GM23338 (cell line): ENCODE results near the gene SPACA7. TPM values are rescaled to one million over a fixed set of nuclear protein-coding genes. Genes with fewer than 3 reads are reported as not detected.

Experiments used
- ATAC-seq: fragments of 200-7000 bp; cut with Tn5 transposase; 3 replicates; pipeline ENCODE4 v1.9.1; 2020
- DNase-seq: peaks from one replicate; pipeline ENCODE4 v3.0.0-alpha.2; 2015; ENCODE audit warnings: low spot score
- H2AFZ ChIP-seq: fragments of 200-600 bp; sonication (generic); 2 replicates; pipeline ENCODE4 v1.8.0; 2016; ENCODE audit warnings: antibody characterized with exemption, mild to moderate bottlenecking, moderate library complexity
- H3F3A ChIP-seq: fragments of 200-600 bp; sonication (generic); replicated peaks from 2 replicates; pipeline ENCODE4 v1.8.0; 2017; ENCODE audit warnings: antibody characterized with exemption, mixed run types, low read depth
- H3K27ac ChIP-seq: fragments of 200-600 bp; sonication (generic); 2 replicates; pipeline ENCODE4 v1.6.1; 2016; ENCODE audit warnings: low read depth
- H3K27me3 ChIP-seq: fragments of 200-600 bp; sonication (generic); 2 replicates; pipeline ENCODE4 v1.8.0; 2016; ENCODE audit warnings: mild to moderate bottlenecking, mixed run types, moderate library complexity; ENCODE audit not compliant: insufficient read depth
- H3K36me3 ChIP-seq: fragments of 200-600 bp; sonication (generic); 2 replicates; pipeline ENCODE4 v1.8.0; 2016; ENCODE audit warnings: mild to moderate bottlenecking; ENCODE audit not compliant: insufficient read depth
- H3K4me1 ChIP-seq: fragments of 200-600 bp; sonication (generic); 2 replicates; pipeline ENCODE4 v1.8.0; 2016; ENCODE audit warnings: mild to moderate bottlenecking, moderate library complexity; ENCODE audit not compliant: insufficient read depth
- H3K4me2 ChIP-seq: fragments of 200-600 bp; sonication (generic); 2 replicates; pipeline ENCODE4 v1.7.1; 2017; ENCODE audit warnings: mixed run types
- H3K4me3 ChIP-seq: fragments of 200-600 bp; sonication (generic); 2 replicates; pipeline ENCODE4 v1.6.1; 2016; ENCODE audit warnings: mixed run types
- H3K79me2 ChIP-seq: fragments of 200-600 bp; sonication (generic); replicated peaks from 2 replicates; pipeline ENCODE4 v1.8.0; 2017; ENCODE audit warnings: mild to moderate bottlenecking; ENCODE audit not compliant: insufficient read depth
- H3K9me2 ChIP-seq: fragments of 200-600 bp; sonication (generic); 2 replicates; pipeline ENCODE4 v1.8.0; 2017; ENCODE audit not compliant: insufficient read depth
- H4K20me1 ChIP-seq: fragments of 200-600 bp; sonication (generic); replicated peaks from 2 replicates; pipeline ENCODE4 v1.8.0; 2017; ENCODE audit warnings: mild to moderate bottlenecking; ENCODE audit not compliant: insufficient read depth
- H3K27ac Mint-ChIP-seq: 2 replicates; pipeline ENCODE4 v1.8.0; 2020; ENCODE audit warnings: inconsistent platforms, mild to moderate bottlenecking, moderate library complexity, mixed read lengths
- H3K27me3 Mint-ChIP-seq: 3 replicates; pipeline ENCODE4 v1.8.0; 2022; ENCODE audit warnings: low read depth, mild to moderate bottlenecking, moderate library complexity, mixed read lengths, inconsistent platforms; ENCODE audit not compliant: insufficient read depth, poor library complexity
- H3K36me3 Mint-ChIP-seq: 3 replicates; pipeline ENCODE4 v1.8.0; 2021; ENCODE audit warnings: low read depth, mild to moderate bottlenecking, inconsistent platforms, moderate library complexity, mixed read lengths
- H3K4me1 Mint-ChIP-seq: 3 replicates; pipeline ENCODE4 v1.8.0; 2020; ENCODE audit warnings: mild to moderate bottlenecking, inconsistent platforms, mixed read lengths
- H3K4me3 Mint-ChIP-seq: 3 replicates; pipeline ENCODE4 v1.8.0; 2021; ENCODE audit warnings: moderate library complexity, mild to moderate bottlenecking, inconsistent platforms, mixed read lengths
- H3K9me3 Mint-ChIP-seq: 3 replicates; pipeline ENCODE4 v1.8.0; 2020; ENCODE audit warnings: moderate library complexity, mild to moderate bottlenecking, inconsistent platforms, mixed read lengths
- ETS1 ChIP-seq: IDR thresholded peaks from 2 replicates; pipeline ENCODE4 v1.6.1; 2016; ENCODE audit warnings: antibody characterized with exemption
- EZH2 ChIP-seq: fragments of 200-600 bp; sonication (generic); IDR thresholded peaks from one replicate; pipeline ENCODE4 v1.8.0; 2017; ENCODE audit warnings: antibody characterized with exemption, mild to moderate bottlenecking, low read depth; ENCODE audit not compliant: unreplicated experiment
- JUNB ChIP-seq: IDR thresholded peaks from one replicate; pipeline ENCODE4 v1.6.1; 2016; ENCODE audit warnings: antibody characterized with exemption; ENCODE audit not compliant: unreplicated experiment
- NANOG ChIP-seq: IDR thresholded peaks from 2 replicates; pipeline ENCODE4 v1.6.1; 2016; ENCODE audit warnings: antibody characterized with exemption, borderline replicate concordance
- POLR2AphosphoS5 ChIP-seq: IDR thresholded peaks from 2 replicates; pipeline ENCODE4 v1.6.1; 2016; ENCODE audit warnings: antibody characterized with exemption, low read depth
- REST ChIP-seq: IDR thresholded peaks from one replicate; pipeline ENCODE4 v1.6.1; 2018; ENCODE audit warnings: antibody characterized with exemption; ENCODE audit not compliant: unreplicated experiment
- STAT1 ChIP-seq: IDR thresholded peaks from one replicate; pipeline ENCODE4 v1.6.1; 2016; ENCODE audit warnings: antibody characterized with exemption; ENCODE audit not compliant: unreplicated experiment
- ZNF331 ChIP-seq: fragments of 250-450 bp; sonication (Bioruptor Pico); IDR thresholded peaks from 2 replicates; pipeline ENCODE4 v1.5.0; 2020; ENCODE audit warnings: low read depth, mild to moderate bottlenecking, moderate library complexity
- polyA plus RNA-seq: library from polyadenylated mRNA; unstranded; fragments of >200 nt; fragmentation: Nextera tagmentation; extraction: Ambion mirVana; gene quantifications from 2 replicates; pipeline ENCODE4 v1.2.1, GENCODE V29; 2016
- total RNA-seq: library from RNA; depleted of rRNA; stranded (reverse); fragments of >200 nt; shearing (Covaris generic); gene quantifications from 2 replicates; pipeline ENCODE4 v1.2.3, GENCODE V29; 2014
- TF ChIP-seq, protein P1 (sequence below), 2 experiments: fragments of 200-600 bp in 1 of 2; sonication (generic) in 1 of 2; conservative IDR thresholded peaks; 2 replicates each; pipeline versions ENCODE4 v1.5.1 to v1.6.1; 2016 to 2017; ENCODE audit warnings: antibody characterized with exemption in 2 of 2, low read depth in 2 of 2, mild to moderate bottlenecking in 2 of 2, moderate library complexity in 1 of 2

Gene SPACA7
- total and polyA plus RNA-seq, 2 experiments from 2014 or later = not detected

DNA sequence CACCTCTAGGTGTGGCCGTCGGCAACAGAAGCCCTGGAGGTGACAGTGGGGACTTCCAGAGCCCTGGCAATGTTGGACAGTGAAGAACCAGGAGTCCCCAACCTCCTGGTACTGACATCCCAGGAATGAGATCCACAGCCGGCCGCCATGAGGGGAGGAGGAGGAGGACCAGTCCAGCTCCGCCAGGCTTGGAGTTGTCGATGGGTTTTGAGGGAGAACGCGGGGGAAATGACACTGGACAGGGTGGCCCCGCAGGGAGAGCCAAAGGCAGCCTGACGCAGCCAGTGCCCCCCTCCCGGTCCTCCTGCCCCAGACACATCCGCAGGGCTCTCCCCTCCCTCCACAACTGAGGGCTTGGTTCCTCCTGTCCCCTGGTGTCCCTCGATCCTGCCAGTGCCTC lies 57.9 kb downstream of the SPACA7 start (continued):
- TF ChIP-seq ETS1 (no peak), ZNF331 (no peak), JUNB (no peak), POLR2AphosphoS5 (no peak), NANOG (no peak), EZH2 (no peak)
- TF ChIP-seq, protein P1, sequence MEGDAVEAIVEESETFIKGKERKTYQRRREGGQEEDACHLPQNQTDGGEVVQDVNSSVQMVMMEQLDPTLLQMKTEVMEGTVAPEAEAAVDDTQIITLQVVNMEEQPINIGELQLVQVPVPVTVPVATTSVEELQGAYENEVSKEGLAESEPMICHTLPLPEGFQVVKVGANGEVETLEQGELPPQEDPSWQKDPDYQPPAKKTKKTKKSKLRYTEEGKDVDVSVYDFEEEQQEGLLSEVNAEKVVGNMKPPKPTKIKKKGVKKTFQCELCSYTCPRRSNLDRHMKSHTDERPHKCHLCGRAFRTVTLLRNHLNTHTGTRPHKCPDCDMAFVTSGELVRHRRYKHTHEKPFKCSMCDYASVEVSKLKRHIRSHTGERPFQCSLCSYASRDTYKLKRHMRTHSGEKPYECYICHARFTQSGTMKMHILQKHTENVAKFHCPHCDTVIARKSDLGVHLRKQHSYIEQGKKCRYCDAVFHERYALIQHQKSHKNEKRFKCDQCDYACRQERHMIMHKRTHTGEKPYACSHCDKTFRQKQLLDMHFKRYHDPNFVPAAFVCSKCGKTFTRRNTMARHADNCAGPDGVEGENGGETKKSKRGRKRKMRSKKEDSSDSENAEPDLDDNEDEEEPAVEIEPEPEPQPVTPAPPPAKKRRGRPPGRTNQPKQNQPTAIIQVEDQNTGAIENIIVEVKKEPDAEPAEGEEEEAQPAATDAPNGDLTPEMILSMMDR (conservative IDR thresholded peaks at IDR 0.05; ENCODE audit: low read depth in 2 of 2) = no peak

DNA sequence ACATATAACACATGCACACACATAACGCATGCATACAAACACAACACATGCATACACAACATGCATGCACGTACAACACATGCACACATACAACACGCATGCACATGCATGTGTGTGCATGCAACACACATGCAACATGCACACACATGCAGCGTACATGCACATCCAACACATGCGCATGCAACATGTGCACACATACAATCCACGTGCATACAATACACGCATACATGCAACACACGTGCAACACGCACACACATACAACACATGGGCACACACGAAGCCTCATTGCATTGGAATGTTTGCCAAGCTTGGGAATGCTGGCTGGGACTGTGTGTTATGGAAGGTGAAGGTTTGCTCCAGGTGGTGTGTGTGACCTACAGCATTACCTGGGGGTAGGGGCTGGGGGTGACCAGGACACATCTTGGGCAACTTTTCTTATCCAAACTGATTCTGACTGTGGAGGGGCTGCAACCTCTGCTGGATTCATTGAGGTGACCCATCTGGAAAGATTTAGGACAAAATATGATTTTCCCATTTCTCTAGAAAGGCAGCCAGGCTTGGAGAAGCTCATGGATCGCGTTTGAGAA lies 58.9 kb downstream of the SPACA7 start:
- H3K9me2 ChIP-seq = 0 out of 2 replicates have a peak, but pooled peaks cover 4% of the 10 kb centered on the region
- no peak overlapping the region for H3K4me3 ChIP-seq
- no peaks in the 10 kb centered on the region for H3F3A ChIP-seq
- no peak overlapping the region for H3K4me3 Mint-ChIP-seq
- H3K4me2 ChIP-seq = no peak overlapping the region
- ATAC-seq = no peak
- H3K27ac Mint-ChIP-seq = no peak overlapping the region
- peaks cover 2% of the 10 kb centered on the region for H3K27me3 Mint-ChIP-seq
- H3K27ac ChIP-seq = no peak overlapping the region
- H3K4me1 Mint-ChIP-seq = no peaks in the 10 kb centered on the region
- H3K9me3 Mint-ChIP-seq = peaks cover 37% of the 10 kb centered on the region
- no peaks in the 10 kb centered on the region for H3K79me2 ChIP-seq
- H3K36me3 Mint-ChIP-seq = peaks cover 8% of the 10 kb centered on the region; the same call in 1 of the 3 replicates
- H4K20me1 ChIP-seq = no peaks in the 10 kb centered on the region
- H2AFZ ChIP-seq = no peak overlapping the region
- no peaks in the 10 kb centered on the region for H3K36me3 ChIP-seq
- DNase-seq = no peak
- no peaks in the 10 kb centered on the region for H3K4me1 ChIP-seq
- H3K27me3 ChIP-seq = no peaks in the 10 kb centered on the region
- TF ChIP-seq STAT1 (no peak), NANOG (no peak), REST (no peak), ZNF331 (no peak)
